HCT116 (cell line): ENCODE results near the gene ELAVL1. TPM values are rescaled to one million over a fixed set of nuclear protein-coding genes. Genes with fewer than 3 reads are reported as not detected.
A peak's percentile ranks its signal among the peaks of the same experiment; 100 is the strongest.

Source experiments
- ATAC-seq: fragments of 200-7000 bp; cut with Tn5 transposase; 2 replicates; pipeline ENCODE4 v1.9.1; 2020; ENCODE audit warnings: mild to moderate bottlenecking, moderate library complexity
- BruUV-seq: library from RNA; stranded (reverse); fragments of 400-500 nt; replicated peaks from 2 replicates; lab custom pipeline; 2021; lab: Mats Ljungman, UMichigan
- CTCF ChIA-PET: fragments of 300-600 bp; sonication (Branson Sonifier 250); formaldehyde crosslinking; loops from one replicate; lab custom pipeline; 2021; ENCODE audit warnings: antibody characterized with exemption; lab: Charles Lee
- POLR2A ChIA-PET: fragments of 300-600, 350-600 bp; sonication (Branson Sonifier 250); formaldehyde crosslinking; loops from one replicate; lab custom pipeline; 2021; ENCODE audit warnings: antibody characterized with exemption; lab: Charles Lee
- RAD21 ChIA-PET, 2 experiments: fragments of 300-600 bp; sonication (Branson Sonifier 250); formaldehyde crosslinking; loops; one replicate each; lab custom pipeline; 2023; ENCODE audit warnings: low total read pairs in 2 of 2; ENCODE audit not compliant: uncharacterized antibody in 2 of 2, unreplicated experiment in 2 of 2, low non-redundant PET in 1 of 2; lab: Charles Lee
- DNase-seq: peaks from one replicate; pipeline ENCODE4 v3.0.0-alpha.2; 2010; ENCODE audit warnings: low read depth, low spot score
- H2AFZ ChIP-seq: fragments of 200-600 bp; shearing (Covaris generic), sonication (generic); 2 replicates; pipeline ENCODE4 v1.6.1; 2017; ENCODE audit warnings: low read depth, mixed run types, mixed read lengths, antibody characterized with exemption, low read length; ENCODE audit not compliant: poor library complexity, severe bottlenecking
- H3K27ac ChIP-seq: 2 replicates; pipeline ENCODE4 v1.5.1; 2012; ENCODE audit warnings: low read depth, low read length
- H3K27me3 ChIP-seq: fragments of 200-600 bp; sonication (generic); 2 replicates; pipeline ENCODE4 v1.6.1; 2016; ENCODE audit warnings: mixed run types, low read length, mixed read lengths; ENCODE audit not compliant: insufficient read depth
- H3K36me3 ChIP-seq, 2 experiments: fragments of 200-500 bp in 1 of 2; fragments of 200-600 bp in 1 of 2; sonication (Bioruptor generic) in 1 of 2; sonication (generic) in 1 of 2; 2 replicates each; pipeline versions ENCODE4 v1.5.1 to v1.6.1; 2014 to 2016; ENCODE audit warnings: low read length in 2 of 2, inconsistent platforms in 1 of 2, mixed read lengths in 1 of 2, mixed run types in 1 of 2; ENCODE audit not compliant: insufficient read depth in 2 of 2, control insufficient read depth in 1 of 2
- H3K4me1 ChIP-seq, 2 experiments: fragments of 200-600 bp in 1 of 2; sonication (generic) in 1 of 2; 2 replicates each; pipeline versions ENCODE4 v1.5.1 to v1.6.1; 2012 to 2017; ENCODE audit warnings: low read length in 2 of 2, inconsistent platforms in 1 of 2, mild to moderate bottlenecking in 1 of 2, mixed read lengths in 1 of 2, mixed run types in 1 of 2, moderate library complexity in 1 of 2; ENCODE audit not compliant: insufficient read depth in 2 of 2, control insufficient read depth in 1 of 2
- H3K4me2 ChIP-seq: fragments of 200-600 bp; sonication (generic); 2 replicates; pipeline ENCODE4 v1.6.1; 2017; ENCODE audit warnings: mixed run types, low read length, mixed read lengths
- H3K4me3 ChIP-seq, 2 experiments: fragments of 200-600 bp in 1 of 2; sonication (generic) in 1 of 2; replicated peaks in 1 of 2; 2 replicates each; pipeline ENCODE4 v1.5.1; 2011 to 2016; ENCODE audit warnings: low read length in 2 of 2, control low read depth in 1 of 2, low read depth in 1 of 2, mild to moderate bottlenecking in 1 of 2, mixed read lengths in 1 of 2, mixed run types in 1 of 2
- H3K79me2 ChIP-seq: fragments of 200-600 bp; sonication (generic); 2 replicates; pipeline ENCODE4 v1.6.1; 2017; ENCODE audit warnings: mild to moderate bottlenecking, mixed run types, low read length, moderate library complexity, mixed read lengths; ENCODE audit not compliant: insufficient read depth
- H3K9ac ChIP-seq: fragments of 200-600 bp; sonication (generic); 2 replicates; pipeline ENCODE4 v1.6.1; 2016; ENCODE audit warnings: low read length, mixed read lengths
- H3K9me2 ChIP-seq: fragments of 200-600 bp; sonication (generic), shearing (Covaris generic); 2 replicates; pipeline ENCODE4 v1.6.1; 2017; ENCODE audit warnings: mixed run types, mild to moderate bottlenecking, moderate library complexity; ENCODE audit not compliant: insufficient read depth
- H3K9me3 ChIP-seq, 2 experiments: fragments of 200-500 bp in 1 of 2; fragments of 200-600 bp in 1 of 2; sonication (Bioruptor generic) in 1 of 2; sonication (generic) in 1 of 2; 2 replicates each; pipeline ENCODE4 v1.6.1; 2014 to 2017; ENCODE audit warnings: low read length in 2 of 2, mixed read lengths in 2 of 2, inconsistent platforms in 1 of 2, low read depth in 1 of 2, mild to moderate bottlenecking in 1 of 2, mixed run types in 1 of 2, moderate library complexity in 1 of 2; ENCODE audit not compliant: control insufficient read depth in 1 of 2, insufficient read depth in 1 of 2
- H4K20me1 ChIP-seq: fragments of 200-600 bp; sonication (generic), shearing (Covaris generic); 2 replicates; pipeline ENCODE4 v1.6.1; 2017; ENCODE audit warnings: mixed run types, mild to moderate bottlenecking, moderate library complexity; ENCODE audit not compliant: insufficient read depth
- CEBPB ChIP-seq: IDR thresholded peaks from 2 replicates; pipeline ENCODE4 v1.6.1; 2012; ENCODE audit warnings: low read depth
- EGR1 ChIP-seq: IDR thresholded peaks from 2 replicates; pipeline ENCODE4 v1.6.1; 2012; ENCODE audit warnings: low read depth
- EZH2 ChIP-seq: fragments of 200-600 bp; sonication (generic); IDR thresholded peaks from 2 replicates; pipeline ENCODE4 v1.6.1; 2017; ENCODE audit warnings: antibody characterized with exemption, mixed run types
- POLR2A ChIP-seq: IDR thresholded peaks from 2 replicates; pipeline ENCODE4 v1.7.0; 2011; ENCODE audit warnings: borderline replicate concordance; ENCODE audit not compliant: insufficient read depth, insufficient read length; ENCODE audit errors: extremely low read depth
- POLR2AphosphoS5 ChIP-seq: IDR thresholded peaks from 2 replicates; pipeline ENCODE4 v1.6.1; 2011; ENCODE audit warnings: mild to moderate bottlenecking, low read depth, low read length, moderate library complexity
- ZBTB33 ChIP-seq: IDR thresholded peaks from 2 replicates; pipeline ENCODE4 v1.6.1; 2011; ENCODE audit warnings: mild to moderate bottlenecking, low read length, moderate library complexity; ENCODE audit not compliant: insufficient replicate concordance; ENCODE audit errors: extremely low read depth
- intact Hi-C: fragments of 100-400 bp; cut with micrococcal nuclease; formaldehyde crosslinking; loops from 2 replicates; pipeline ENCODE4 v1.10.0; 2022
- total RNA-seq: library from RNA; stranded (reverse); gene quantifications from one replicate; pipeline ENCODE4 v1.2.1, GENCODE V29; 2021; ENCODE audit not compliant: unreplicated experiment
- TF ChIP-seq, protein P1 (sequence below): IDR thresholded peaks from 2 replicates; pipeline ENCODE4 v1.6.1; 2012

ELAVL1 gene
- total RNA-seq, 1 experiment from 2014 or later, result 134 TPM

DNA sequence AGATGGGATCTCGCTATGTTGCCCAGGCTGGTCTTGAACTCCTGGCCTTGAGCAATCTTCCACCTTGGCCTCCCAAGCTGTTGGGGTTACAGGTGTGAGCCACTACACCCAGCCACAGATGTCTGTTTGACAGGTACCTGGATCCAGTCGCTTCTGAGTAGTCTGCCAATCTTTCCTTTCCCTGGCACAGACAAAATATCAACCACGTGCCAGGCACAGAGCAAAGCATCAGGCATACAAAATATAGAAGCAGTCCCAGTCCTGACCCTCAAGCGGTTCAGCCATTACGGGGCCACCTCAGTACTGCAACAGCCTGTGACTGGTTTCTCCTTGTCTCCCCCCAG is 3.8 kb downstream of the ELAVL1 start:
- no peaks in the 10 kb centered on the region for H3K9me3 ChIP-seq
- TF ChIP-seq EGR1 (no peak), CEBPB (no peak), POLR2A (no peak), EZH2 (no peak), POLR2AphosphoS5 (no peak)
- TF ChIP-seq, protein P1, sequence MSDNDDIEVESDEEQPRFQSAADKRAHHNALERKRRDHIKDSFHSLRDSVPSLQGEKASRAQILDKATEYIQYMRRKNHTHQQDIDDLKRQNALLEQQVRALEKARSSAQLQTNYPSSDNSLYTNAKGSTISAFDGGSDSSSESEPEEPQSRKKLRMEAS, result no peak
- peaks cover 6 to 7% of the 10 kb centered on the region in 2 experiments; a peak in 3 of 4 replicates for H3K36me3 ChIP-seq
- peak overlapping the region; percentile 75 for H3K4me2 ChIP-seq
- no TSS peak for BruUV-seq
- H2AFZ ChIP-seq, result no peak overlapping the region
- ChIA-PET RAD21 (no interaction called here), POLR2A (no interaction called here), CTCF (interaction anchor here (1.3 to 1.6 kb wide), 4 partner anchors 12 to 218 kb away, joined by 3 to 14 read pairs (median 8); partner anchors contain the start of gene TIMM44)
- H3K9me2 ChIP-seq, result no peaks in the 10 kb centered on the region
- intact Hi-C loops, result loop anchor here (5.0 to 10.0 kb wide), 2 partner anchors 153 to 251 kb away; no protein-coding TSS in a partner anchor
- H3K9ac ChIP-seq, result peak overlapping the region; percentile 58; the same call in 1 of the 2 replicates
- peak overlapping the region in 1 of 2 experiments; percentile 49; a peak in 1 of 4 replicates for H3K4me3 ChIP-seq
- peak overlapping the region; percentile 64 for H3K27ac ChIP-seq
- H3K27me3 ChIP-seq, result no peaks in the 10 kb centered on the region
- peaks cover 21 to 36% of the 10 kb centered on the region in 2 experiments for H3K4me1 ChIP-seq
- DNase-seq (no peak), ATAC-seq (no peak)
- H3K79me2 ChIP-seq, result peaks cover 90% of the 10 kb centered on the region
- H4K20me1 ChIP-seq, result peaks cover 31% of the 10 kb centered on the region; the same call in 1 of the 2 replicates

GRCh38 chr19:8000298-8001038 is 5.0 kb downstream of the ELAVL1 start:
- TF ChIP-seq ZBTB33, result no peak
- peaks cover 6 to 7% of the 10 kb centered on the region in 2 experiments; a peak in 3 of 4 replicates for H3K36me3 ChIP-seq
- H3K9me2 ChIP-seq, result no peaks in the 10 kb centered on the region
- H3K4me1 ChIP-seq, result peaks cover 21 to 34% of the 10 kb centered on the region in 2 experiments
- H3K4me3 ChIP-seq, result no peak overlapping the region
- CTCF ChIA-PET, result interaction anchor here (1.0 kb wide), 1 partner anchor 56 kb away, joined by 3 read pairs; no protein-coding TSS in a partner anchor
- H3K79me2 ChIP-seq, result peaks cover 96% of the 10 kb centered on the region
- intact Hi-C loops, result loop anchor here (5.0 to 10.0 kb wide), 2 partner anchors 154 to 252 kb away; no protein-coding TSS in a partner anchor
- no peak overlapping the region; the same call in 1 of the 2 replicates for H3K27ac ChIP-seq
- H3K9me3 ChIP-seq, result no peaks in the 10 kb centered on the region
- no peak for ATAC-seq
- DNase-seq, result no peak
- no peaks in the 10 kb centered on the region for H3K27me3 ChIP-seq
- H3K9ac ChIP-seq, result no peak overlapping the region
- no TSS peak for BruUV-seq
- no peak overlapping the region for H3K4me2 ChIP-seq
- POLR2A ChIA-PET, result no interaction called here
- H2AFZ ChIP-seq, result no peak overlapping the region
- H4K20me1 ChIP-seq, result peaks cover 36% of the 10 kb centered on the region; the same call in 1 of the 2 replicates
- RAD21 ChIA-PET, result no interaction called here
